Neuronal stem cell (in vitro differentiated cells): ENCODE results near the gene FAM9B. TPM values are rescaled to one million over a fixed set of nuclear protein-coding genes. Genes with fewer than 3 reads are reported as not detected.

Experiments
- DNase-seq: peaks from one replicate; pipeline ENCODE4 v3.0.0-alpha.2; 2013; ENCODE audit warnings: low spot score
- H2AFZ ChIP-seq: one replicate; pipeline ENCODE4 v1.6.1; 2013; ENCODE audit warnings: mild to moderate bottlenecking, low read length, inconsistent platforms
- H2AK5ac ChIP-seq: 2 replicates; pipeline ENCODE4 v1.6.1; 2013; ENCODE audit warnings: low read depth, mild to moderate bottlenecking, inconsistent platforms, low read length, moderate library complexity, mixed read lengths
- H2BK120ac ChIP-seq: 2 replicates; pipeline ENCODE4 v1.6.1; 2013; ENCODE audit warnings: low read depth, mild to moderate bottlenecking, inconsistent platforms, low read length, moderate library complexity, mixed read lengths
- H2BK12ac ChIP-seq: one replicate; pipeline ENCODE4 v1.6.1; 2013; ENCODE audit warnings: low read length, inconsistent platforms
- H2BK15ac ChIP-seq: 2 replicates; pipeline ENCODE4 v1.6.1; 2013; ENCODE audit warnings: mild to moderate bottlenecking, low read length, inconsistent platforms, mixed read lengths
- H2BK5ac ChIP-seq: one replicate; pipeline ENCODE4 v1.6.1; 2013; ENCODE audit warnings: inconsistent platforms, mild to moderate bottlenecking, low read length, moderate library complexity
- H3K14ac ChIP-seq: one replicate; pipeline ENCODE4 v1.6.1; 2013; ENCODE audit warnings: low read length, inconsistent platforms
- H3K18ac ChIP-seq: 2 replicates; pipeline ENCODE4 v1.6.1; 2013; ENCODE audit warnings: low read length, inconsistent platforms
- H3K23ac ChIP-seq: 2 replicates; pipeline ENCODE4 v1.6.1; 2013; ENCODE audit warnings: low read depth, mild to moderate bottlenecking, mixed read lengths, low read length, inconsistent platforms; ENCODE audit not compliant: poor library complexity
- H3K27ac ChIP-seq: replicated peaks from 3 replicates; pipeline ENCODE4 v1.5.1; 2013; ENCODE audit warnings: low read length, inconsistent platforms
- H3K27me3 ChIP-seq, 3 experiments: 2 replicates each; pipeline ENCODE4 v1.6.1; 2013; ENCODE audit warnings: low read length in 3 of 3, mild to moderate bottlenecking in 2 of 3, inconsistent platforms in 1 of 3, low read depth in 1 of 3, mixed read lengths in 1 of 3, moderate library complexity in 1 of 3; ENCODE audit not compliant: control insufficient read depth in 3 of 3, insufficient read depth in 3 of 3
- H3K36me3 ChIP-seq, 2 donors: replicated peaks in 1 of 2; 2 replicates each; pipeline ENCODE4 v1.6.1; 2013; ENCODE audit warnings: low read length in 2 of 2; ENCODE audit not compliant: control insufficient read depth in 2 of 2, insufficient read depth in 2 of 2
- H3K4ac ChIP-seq: 2 replicates; pipeline ENCODE4 v1.6.1; 2013; ENCODE audit warnings: inconsistent platforms, mild to moderate bottlenecking, low read length, moderate library complexity
- H3K4me1 ChIP-seq, 2 donors: 1 replicate in 1 of 2; 2 replicates in 1 of 2; pipeline ENCODE4 v1.6.1; 2013; ENCODE audit warnings: low read length in 2 of 2, low read depth in 1 of 2; ENCODE audit not compliant: control insufficient read depth in 2 of 2, insufficient read depth in 1 of 2
- H3K4me2 ChIP-seq: one replicate; pipeline ENCODE4 v1.6.1; 2013; ENCODE audit warnings: mild to moderate bottlenecking, low read length, inconsistent platforms; ENCODE audit not compliant: insufficient read depth, poor library complexity, severe bottlenecking
- H3K4me3 ChIP-seq, 2 donors: 2 replicates each; pipeline ENCODE4 v1.5.1; 2013; ENCODE audit warnings: low read length in 2 of 2, mild to moderate bottlenecking in 2 of 2, inconsistent platforms in 1 of 2, moderate library complexity in 1 of 2
- H3K79me1 ChIP-seq: one replicate; pipeline ENCODE4 v1.6.1; 2013; ENCODE audit warnings: low read depth, mild to moderate bottlenecking, inconsistent platforms, low read length, moderate library complexity
- H3K9ac ChIP-seq: one replicate; pipeline ENCODE4 v1.6.1; 2013; ENCODE audit warnings: mild to moderate bottlenecking, low read depth, low read length, inconsistent platforms; ENCODE audit not compliant: poor library complexity
- H3K9me3 ChIP-seq, 2 donors: replicated peaks in 1 of 2; 2 replicates each; pipeline versions ENCODE3 to v1.6.1; 2013; ENCODE audit warnings: low read length in 2 of 2, mild to moderate bottlenecking in 2 of 2, inconsistent platforms in 1 of 2, low read depth in 1 of 2, mixed read lengths in 1 of 2, moderate library complexity in 1 of 2; ENCODE audit not compliant: control insufficient read depth in 2 of 2, insufficient read depth in 1 of 2
- H4K8ac ChIP-seq: one replicate; pipeline ENCODE4 v1.6.1; 2013; ENCODE audit warnings: low read depth, mild to moderate bottlenecking, inconsistent platforms, low read length, moderate library complexity
- H4K91ac ChIP-seq: one replicate; pipeline ENCODE4 v1.6.1; 2013; ENCODE audit warnings: low read length, low read depth, mild to moderate bottlenecking, inconsistent platforms; ENCODE audit not compliant: poor library complexity
- WGBS, 2 donors: extraction: QIAGEN DNeasy Blood & Tissue Kit; methylation state at CpG; one replicate each; pipeline ENCODE4 v1.1.7; 2013; ENCODE audit warnings: missing lambda C conversion rate in 2 of 2, mixed read lengths in 1 of 2; ENCODE audit not compliant: insufficient read length in 2 of 2, insufficient replicate concordance in 1 of 2; ENCODE audit errors: extremely low coverage in 2 of 2; 5-methylcytosine and 5-hydroxymethylcytosine counted together
- polyA plus RNA-seq, 2 experiments: library from polyadenylated mRNA; stranded (reverse); fragments of 200-250 nt; gene quantifications; one replicate each; pipeline ENCODE4 v1.2.3, GENCODE V29; 2013

FAM9B gene
- polyA plus RNA-seq (2013, experiment 1 of 2), result not detected
- not detected for polyA plus RNA-seq (2013, experiment 2 of 2)

DNA sequence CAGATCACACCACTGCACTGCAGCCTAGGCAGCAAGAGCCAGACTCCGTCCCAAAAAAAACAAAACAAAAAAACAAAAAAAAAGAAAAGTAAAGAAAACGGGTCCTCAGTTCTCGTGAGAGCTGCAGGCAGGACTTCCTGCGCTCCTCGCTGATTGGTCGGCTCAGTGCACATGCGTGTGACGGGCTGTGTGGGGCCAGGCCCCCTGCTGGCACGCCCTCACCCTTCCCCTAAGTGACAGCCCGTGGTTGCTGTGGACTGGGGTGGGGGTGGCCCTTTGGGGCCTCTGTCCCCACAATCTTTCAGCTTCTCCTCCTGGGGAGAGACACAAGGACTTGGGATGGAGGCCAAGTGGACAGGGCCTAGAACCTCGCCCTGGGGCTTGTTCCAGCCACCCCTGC lies at the start of gene FAM9B:
Gene FAM9B, minus strand, starts transcription at position 139 of the 400 bp plus-strand sequence. CDS start 1,141 bp downstream, outside the sequence.
- no peak within 1 kb of the TSS for H3K23ac ChIP-seq
- no CpG with 5 or more reads among the region's 11 CpGs for WGBS, 2 donors
- H3K14ac ChIP-seq, result no peak within 1 kb of the TSS

GRCh38 chrX:9081271-9081670 lies 47.3 kb upstream of the FAM9B start:
- Histone ChIP-seq H3K18ac (no peak overlapping the region), H2AK5ac (no peak overlapping the region), H2BK5ac (no peak overlapping the region), H3K27me3 (no peaks in the 10 kb centered on the region), H2BK12ac (no peak overlapping the region), H4K91ac (no peak overlapping the region), H3K4me1 (no peaks in the 10 kb centered on the region), H3K79me1 (no peaks in the 10 kb centered on the region), H3K9me3 (no peaks in the 10 kb centered on the region), H2BK15ac (no peak overlapping the region), H3K4me3 (no peak overlapping the region), H4K8ac (no peak overlapping the region), H3K23ac (no peak overlapping the region), H3K27ac (no peak overlapping the region), H3K14ac (no peak overlapping the region), H3K4ac (no peak overlapping the region), H3K36me3 (no peaks in the 10 kb centered on the region), H2BK120ac (no peak overlapping the region), H2AFZ (no peak overlapping the region), H3K4me2 (no peak overlapping the region), H3K9ac (no peak overlapping the region)
- DNase-seq, result no peak
- no CpG with 5 or more reads among the region's 2 CpGs for WGBS, 2 donors

More for the DNA sequence above, at the start of gene FAM9B:
- no peak within 1 kb of the TSS for H4K8ac ChIP-seq
- H3K4ac ChIP-seq, result no peak within 1 kb of the TSS
- no peak within 1 kb of the TSS for H3K18ac ChIP-seq
- no peaks in the 10 kb centered on the region for H3K9me3 ChIP-seq
- H4K91ac ChIP-seq, result no peak within 1 kb of the TSS
- H2BK120ac ChIP-seq, result no peak within 1 kb of the TSS
- H3K4me1 ChIP-seq, result no peaks in the 10 kb centered on the region
- no peak within 1 kb of the TSS for H3K4me3 ChIP-seq
- no peak within 1 kb of the TSS for H2BK5ac ChIP-seq
- H3K27ac ChIP-seq, result no peak within 1 kb of the TSS
- no peaks in the 10 kb centered on the region for H3K27me3 ChIP-seq
- no peak within 1 kb of the TSS for H2AFZ ChIP-seq
- H3K79me1 ChIP-seq, result no peaks in the 10 kb centered on the region
- H2BK15ac ChIP-seq, result no peak within 1 kb of the TSS
- no peak for DNase-seq
- H3K36me3 ChIP-seq, result no peaks in the 10 kb centered on the region
- no peak within 1 kb of the TSS for H3K4me2 ChIP-seq
- no peak within 1 kb of the TSS for H3K9ac ChIP-seq
- no peak within 1 kb of the TSS for H2AK5ac ChIP-seq
- no peak within 1 kb of the TSS for H2BK12ac ChIP-seq

GRCh38 chrX:9074326-9074725 lies 40.4 kb upstream of the FAM9B start:
- Histone ChIP-seq H3K79me1 (no peaks in the 10 kb centered on the region), H4K91ac (no peak overlapping the region), H3K9ac (no peak overlapping the region), H2BK12ac (no peak overlapping the region), H3K27me3 (no peaks in the 10 kb centered on the region), H3K4me1 (no peaks in the 10 kb centered on the region), H3K36me3 (no peaks in the 10 kb centered on the region), H3K23ac (no peak overlapping the region), H2AK5ac (no peak overlapping the region), H2BK120ac (no peak overlapping the region), H2BK15ac (no peak overlapping the region), H3K14ac (no peak overlapping the region), H3K27ac (no peak overlapping the region), H2BK5ac (no peak overlapping the region), H3K9me3 (no peaks in the 10 kb centered on the region), H3K4me2 (no peak overlapping the region), H2AFZ (no peak overlapping the region), H3K18ac (no peak overlapping the region), H4K8ac (no peak overlapping the region), H3K4ac (no peak overlapping the region), H3K4me3 (no peak overlapping the region)
- no peak for DNase-seq
- WGBS, 2 donors, result no CpG with 5 or more reads among the region's 5 CpGs

DNA sequence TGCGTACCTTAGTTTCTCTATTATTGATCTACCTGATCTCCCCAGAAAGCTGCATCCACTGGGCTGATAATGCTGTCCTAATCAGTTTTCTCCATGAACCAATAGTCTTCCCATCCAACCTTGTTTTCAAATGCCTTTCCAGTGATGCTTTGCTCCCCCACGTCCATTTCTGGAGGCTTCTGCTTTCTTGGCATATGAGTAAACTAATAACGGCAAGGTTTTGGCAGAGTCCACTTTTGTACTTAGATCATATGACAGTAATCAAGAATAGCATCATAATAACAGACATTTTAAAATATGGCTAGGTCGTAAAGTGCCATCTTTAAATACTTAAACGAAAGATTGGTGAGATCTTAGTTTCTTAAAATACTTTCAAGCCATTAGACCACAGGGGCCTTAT lies 38.4 kb upstream of the FAM9B start:
- Histone ChIP-seq H2BK5ac (no peak overlapping the region), H3K4me1 (no peaks in the 10 kb centered on the region), H2AK5ac (no peak overlapping the region), H2BK15ac (no peak overlapping the region), H4K8ac (no peak overlapping the region), H3K79me1 (no peaks in the 10 kb centered on the region), H3K14ac (no peak overlapping the region), H3K18ac (no peak overlapping the region), H2AFZ (no peak overlapping the region), H2BK12ac (no peak overlapping the region), H3K4me3 (no peak overlapping the region), H3K4me2 (no peak overlapping the region), H3K27me3 (no peaks in the 10 kb centered on the region), H3K23ac (no peak overlapping the region), H4K91ac (no peak overlapping the region), H3K9ac (no peak overlapping the region), H3K9me3 (no peaks in the 10 kb centered on the region), H3K27ac (no peak overlapping the region), H3K36me3 (no peaks in the 10 kb centered on the region), H3K4ac (no peak overlapping the region), H2BK120ac (no peak overlapping the region)
- no peak for DNase-seq
- no CpG with 5 or more reads among the region's 5 CpGs for WGBS, 2 donors
